Kidney tubule cell (primary cell): ENCODE data around the gene FEZF2.
A peak's percentile ranks its signal among the peaks of the same experiment; 100 is the strongest.

Experiments used
- DNase-seq: peaks from one replicate; pipeline ENCODE4 v3.0.0-alpha.2; 2018; ENCODE audit warnings: low spot score

The FEZF2 gene

DNA sequence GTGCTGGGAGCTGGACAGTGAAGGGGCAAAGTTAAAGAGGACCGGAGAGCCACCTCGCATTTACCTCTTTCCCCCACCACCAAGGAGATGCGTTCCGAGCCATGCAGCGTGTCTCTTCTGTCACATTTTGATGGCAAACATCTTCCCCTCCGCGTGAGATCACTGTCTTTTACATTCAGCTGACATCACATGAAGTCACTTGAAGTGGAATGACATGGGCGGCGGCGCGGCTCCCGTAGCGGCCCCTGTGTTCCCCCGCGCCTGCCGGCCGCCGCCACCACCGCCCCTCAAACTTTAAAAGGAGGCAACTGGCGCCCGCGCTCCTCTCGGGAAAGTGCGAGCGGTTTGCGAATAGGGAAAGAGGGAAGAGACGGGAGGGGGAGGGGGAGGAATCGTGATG, at the start of gene FEZF2:
Gene FEZF2 (minus strand): TSS at position 336 of the 400 bp plus-strand sequence. CDS start 682 bp downstream, outside the sequence.
- no peak for DNase-seq

- DNase-seq: no peak
Observed at GRCh38 chr3:62421207-62421606, 47.9 kb upstream of the FEZF2 start.

DNA sequence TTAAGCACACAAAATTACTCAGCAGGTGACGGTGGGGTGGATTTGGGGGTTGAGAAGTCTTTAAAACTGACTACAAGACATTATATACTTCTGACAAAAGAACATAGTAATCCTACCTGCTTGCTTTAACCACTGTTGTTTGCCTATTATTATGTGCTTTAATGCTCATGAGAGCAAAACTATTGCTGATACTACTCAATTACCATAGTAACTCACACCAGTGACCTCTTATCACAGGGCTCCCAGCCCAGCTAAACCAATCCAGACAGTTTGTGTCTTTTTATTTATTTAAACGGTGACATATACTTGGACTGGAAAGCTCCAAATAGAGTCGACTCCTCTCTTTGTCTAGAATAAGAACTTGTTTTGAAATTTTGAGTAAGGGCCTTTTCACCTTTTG, 42.8 kb upstream of the FEZF2 start:
- no peak for DNase-seq

GRCh38 chr3:62415312-62415801, 42.0 kb upstream of the FEZF2 start:
- no peak for DNase-seq

- DNase-seq: no peak
Observed at GRCh38 chr3:62414786-62415185, 41.4 kb upstream of the FEZF2 start.

- no peak for DNase-seq
Observed at GRCh38 chr3:62413687-62414086, 40.3 kb upstream of the FEZF2 start.

- DNase-seq: no peak
Observed at GRCh38 chr3:62406945-62407344, 33.6 kb upstream of the FEZF2 start.

- no peak for DNase-seq
Observed at GRCh38 chr3:62405566-62405965, 32.2 kb upstream of the FEZF2 start.

GRCh38 chr3:62405135-62405534, 31.8 kb upstream of the FEZF2 start:
- no peak for DNase-seq

DNA sequence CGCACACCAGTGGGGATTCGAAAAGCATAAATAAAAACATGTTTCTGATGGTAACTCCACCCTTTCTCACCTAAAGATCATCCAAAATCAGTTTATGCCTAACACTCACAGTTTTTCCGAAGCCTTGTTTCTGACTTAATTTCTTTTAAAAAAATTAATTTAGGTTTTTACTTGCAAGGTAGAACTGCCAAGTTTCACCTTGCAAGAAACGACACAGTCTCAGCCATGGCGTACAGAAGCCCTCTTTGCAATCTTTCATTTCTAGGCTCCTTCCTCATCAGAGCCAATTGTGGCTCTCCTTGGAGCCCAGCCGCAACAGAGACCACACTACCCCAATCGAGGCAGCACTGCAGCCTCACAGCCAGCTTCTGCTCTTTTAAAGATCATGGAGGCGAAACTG, 31.0 kb upstream of the FEZF2 start:
- DNase-seq: no peak

DNA sequence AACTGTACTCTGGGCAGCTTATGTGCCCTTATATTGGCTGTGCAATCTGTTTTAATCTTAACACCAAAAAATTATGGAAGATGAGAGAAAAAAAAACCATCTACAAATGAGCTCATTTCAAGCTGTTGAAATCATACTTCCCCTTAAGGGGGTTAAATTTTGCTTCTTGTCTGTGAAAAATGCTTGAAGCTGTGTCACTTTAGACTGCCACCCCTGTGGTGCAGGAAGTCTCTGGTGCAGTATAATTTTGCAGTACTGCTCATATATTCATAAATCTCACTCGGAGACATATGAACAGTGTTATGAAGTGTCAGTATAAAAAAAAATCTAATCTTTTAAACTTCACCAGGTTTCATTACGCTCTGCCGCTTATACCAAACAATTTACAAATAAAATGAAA, 30.4 kb upstream of the FEZF2 start:
- no peak for DNase-seq

- DNase-seq: no peak
Observed at GRCh38 chr3:62392626-62393292, 19.4 kb upstream of the FEZF2 start.

DNA sequence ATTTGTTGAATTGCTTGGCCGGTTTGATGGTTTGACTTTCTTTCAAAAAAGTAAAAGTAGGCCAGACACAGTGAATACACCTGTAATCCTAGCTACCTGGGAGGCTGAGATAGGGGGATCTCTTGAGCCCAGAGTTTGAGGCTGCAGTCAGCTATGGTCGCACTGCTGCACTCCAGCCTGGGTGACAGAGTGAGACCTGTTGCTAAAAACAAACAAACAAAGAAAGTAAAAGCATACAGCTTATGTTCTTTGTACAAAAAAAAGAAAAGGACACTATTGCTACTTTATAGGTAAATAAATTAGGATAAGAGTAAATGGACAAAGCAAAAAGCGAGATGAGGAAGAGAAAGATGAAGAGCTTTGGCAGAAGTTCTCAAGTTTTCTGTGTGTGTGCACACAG, 13.9 kb upstream of the FEZF2 start:
- no peak for DNase-seq

DNA sequence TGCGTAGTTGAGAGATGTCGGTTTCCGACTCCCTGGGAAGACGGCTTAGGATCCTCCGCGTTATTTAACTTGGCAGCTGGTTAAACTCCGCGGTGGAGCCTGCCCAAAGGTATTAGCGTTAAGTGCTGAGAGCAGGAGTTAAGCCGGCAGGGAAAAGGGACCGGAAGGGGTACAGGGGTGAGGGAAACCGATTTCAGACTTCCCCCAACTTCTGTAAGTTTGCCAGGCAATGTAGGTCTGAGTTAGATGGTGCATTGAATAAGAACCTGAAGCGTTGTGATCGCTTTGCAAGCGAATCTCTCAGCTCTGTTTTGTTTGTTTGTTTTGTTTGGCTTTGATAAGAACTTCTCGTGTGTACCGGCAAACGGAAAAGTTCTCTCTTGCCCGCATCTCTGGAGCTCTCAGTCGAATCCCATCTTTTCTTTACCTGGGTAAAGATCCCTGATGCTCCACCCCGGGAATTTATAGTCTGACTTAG, 6.0 kb upstream of the FEZF2 start:
- DNase-seq: no peak

DNA sequence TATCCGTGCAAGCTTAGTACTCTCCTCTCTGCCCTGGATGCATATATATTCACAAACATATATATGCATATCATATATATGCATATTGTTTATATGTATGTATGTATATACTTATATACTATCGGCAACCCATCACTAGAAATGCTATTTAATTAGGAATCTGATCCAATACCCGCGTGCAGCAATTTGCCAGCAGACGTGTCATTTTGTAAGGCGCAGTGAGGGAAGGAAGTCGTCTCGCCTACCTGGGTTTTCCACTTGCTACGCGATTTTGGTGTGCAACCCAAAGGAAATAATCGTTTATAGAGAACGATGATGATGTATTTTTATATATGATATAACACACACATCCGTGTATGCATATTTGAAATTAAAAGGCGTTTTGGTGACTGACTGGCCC, 5.6 kb upstream of the FEZF2 start:
- no peak for DNase-seq

GRCh38 chr3:62378311-62378789, 5.0 kb upstream of the FEZF2 start:
- no peak for DNase-seq

GRCh38 chr3:62376906-62377877, 3.8 kb upstream of the FEZF2 start:
- no peak for DNase-seq

GRCh38 chr3:62376454-62376720, 3.0 kb upstream of the FEZF2 start:
- DNase-seq: no peak

GRCh38 chr3:62375655-62376453, 2.5 kb upstream of the FEZF2 start:
- no peak for DNase-seq

DNA sequence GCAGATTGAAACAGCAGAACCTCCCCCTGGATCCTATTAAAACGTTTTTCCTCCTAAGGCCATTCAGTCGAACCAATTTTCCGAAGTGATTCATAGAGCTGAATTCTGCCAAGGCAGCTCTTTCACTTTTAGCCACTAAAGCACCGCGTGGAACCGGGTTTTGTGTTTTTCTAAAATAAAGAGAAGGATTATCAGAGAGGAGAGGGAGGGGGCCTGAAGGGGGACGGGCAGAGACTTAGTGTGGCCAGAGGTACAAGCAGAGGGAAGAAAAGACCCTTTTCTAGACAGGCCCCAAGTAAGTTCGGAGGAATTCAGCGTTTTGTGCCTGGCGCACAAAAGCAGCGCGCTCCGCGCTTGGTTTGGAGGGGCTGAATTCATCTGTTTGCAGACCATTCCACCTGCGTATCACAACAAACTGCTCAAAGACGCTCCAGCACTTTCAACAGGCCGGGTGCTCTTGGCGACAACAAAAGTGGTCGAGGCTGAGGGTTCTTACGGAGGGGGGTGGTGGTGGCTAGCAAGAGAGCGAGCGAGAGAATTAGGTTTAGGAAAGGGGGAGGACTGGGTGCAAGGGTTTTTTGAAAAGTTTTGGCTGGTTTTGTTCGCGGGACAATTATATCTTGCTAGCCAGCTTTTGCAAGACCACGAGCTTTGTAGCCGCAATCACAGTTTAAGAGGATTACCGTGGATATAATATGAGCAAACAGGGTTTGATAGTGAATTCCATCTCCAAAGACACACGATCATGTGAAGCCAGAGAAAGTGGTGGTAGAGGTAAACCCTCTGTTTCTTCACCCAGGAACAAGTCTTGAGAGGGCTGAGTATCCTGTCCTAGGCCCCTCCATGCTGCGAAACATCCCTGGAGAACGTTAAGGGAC, 1.2 kb upstream of the FEZF2 start:
- DNase-seq: peak; percentile 11

DNA sequence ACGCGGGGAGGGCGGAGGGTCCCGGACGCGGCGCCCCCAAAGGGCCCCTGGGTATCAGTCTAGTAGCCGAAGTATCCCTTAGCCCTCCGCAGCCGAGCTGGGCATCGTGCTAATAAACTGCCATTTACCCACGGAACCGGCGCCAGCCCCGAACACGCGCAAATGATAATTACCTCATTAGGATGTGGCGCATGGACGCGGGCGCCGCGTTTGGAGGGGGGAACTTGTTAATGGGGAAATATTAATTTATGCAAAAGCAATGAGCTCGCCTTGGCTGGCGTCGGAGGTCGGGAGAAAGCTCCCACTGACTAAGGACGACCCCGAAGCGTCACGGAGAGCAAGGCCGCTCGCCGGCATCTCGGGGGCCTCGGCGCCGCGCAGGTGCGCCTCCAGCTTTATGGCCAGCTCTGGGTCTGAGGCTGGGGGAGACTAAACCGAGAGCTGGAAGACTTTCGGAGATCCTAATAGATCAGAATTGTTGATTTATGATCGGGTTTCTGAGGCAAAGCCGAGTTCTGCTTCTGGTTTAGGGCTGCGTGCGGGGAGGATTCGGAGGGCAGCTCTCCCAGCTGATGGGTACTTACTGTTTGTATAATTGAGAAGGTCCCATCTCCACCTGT, 474 bp upstream of the FEZF2 start:
- no peak for DNase-seq
